B cell (primary cell): ENCODE data around the gene TENM3. TPM values are rescaled to one million over a fixed set of nuclear protein-coding genes. Genes with fewer than 3 reads are reported as not detected.

ENCODE experiments used
- ATAC-seq: fragments of 200-7000 bp; cut with Tn5 transposase; one replicate; pipeline ENCODE4 v1.10.0; 2021; ENCODE audit warnings: low read depth, mild to moderate bottlenecking, moderate number of reproducible peaks, moderate library complexity
- CTCF ChIA-PET: fragments of 350-600 bp; sonication (Branson Sonifier 250); formaldehyde crosslinking; loops from one replicate; lab custom pipeline; 2021; ENCODE audit warnings: antibody characterized with exemption, inconsistent platforms; lab: Charles Lee
- POLR2A ChIA-PET: fragments of 350-600 bp; sonication (Branson Sonifier 250); formaldehyde crosslinking; loops from one replicate; lab custom pipeline; 2021; ENCODE audit warnings: antibody characterized with exemption; lab: Charles Lee
- DNase-seq: peaks from one replicate; pipeline ENCODE4 v3.0.0; 2013
- H2AFZ ChIP-seq: 2 replicates; pipeline ENCODE4 v1.6.1; 2012; ENCODE audit warnings: mild to moderate bottlenecking, low read depth, low read length; ENCODE audit not compliant: insufficient read depth, poor library complexity, severe bottlenecking
- H3K27ac ChIP-seq, 2 donors: 1 replicate in 1 of 2; 2 replicates in 1 of 2; pipeline ENCODE4 v1.5.1; 2012 to 2013; ENCODE audit warnings: low read length in 2 of 2, mild to moderate bottlenecking in 2 of 2, moderate library complexity in 1 of 2
- H3K27me3 ChIP-seq, 4 experiments: fragments of 200-600 bp in 1 of 4; sonication (generic) in 1 of 4; replicated peaks in 1 of 4; 1 replicate in 2 of 4; 2 replicates in 2 of 4; pipeline versions ENCODE4 v1.6.1 to v1.7.0; 2013 to 2016; ENCODE audit warnings: low read length in 3 of 4, mild to moderate bottlenecking in 2 of 4, mixed read lengths in 1 of 4, moderate library complexity in 1 of 4; ENCODE audit not compliant: insufficient read depth in 4 of 4, control insufficient read depth in 3 of 4; ENCODE audit errors: control extremely low read depth in 1 of 4
- H3K36me3 ChIP-seq, 2 experiments: replicated peaks in 1 of 2; 1 replicate in 1 of 2; 2 replicates in 1 of 2; pipeline versions ENCODE4 v1.6.1 to v1.7.1; 2013; ENCODE audit warnings: low read length in 1 of 2; ENCODE audit not compliant: insufficient read depth in 2 of 2, control insufficient read depth in 1 of 2; ENCODE audit errors: control extremely low read depth in 1 of 2, extremely low read depth in 1 of 2
- H3K4me1 ChIP-seq, 2 donors: fragments of 200-600 bp in 1 of 2; sonication (generic) in 1 of 2; 1 replicate in 1 of 2; 2 replicates in 1 of 2; pipeline versions ENCODE4 v1.5.1 to v1.6.1; 2013 to 2017; ENCODE audit warnings: low read length in 2 of 2; ENCODE audit not compliant: control insufficient read depth in 2 of 2, insufficient read depth in 2 of 2
- H3K4me2 ChIP-seq: replicated peaks from 2 replicates; pipeline ENCODE3; 2012; ENCODE audit warnings: mild to moderate bottlenecking, low read depth, low read length; ENCODE audit not compliant: poor library complexity, severe bottlenecking
- H3K4me3 ChIP-seq, 5 experiments: fragments of 200-600 bp in 1 of 5; sonication (generic) in 1 of 5; 1 replicate in 3 of 5; 2 replicates in 2 of 5; pipeline versions ENCODE4 v1.5.1 to v1.7.0; 2011 to 2016; ENCODE audit warnings: low read length in 4 of 5, mild to moderate bottlenecking in 4 of 5, low read depth in 2 of 5, control low read depth in 1 of 5, moderate library complexity in 1 of 5; ENCODE audit not compliant: insufficient read depth in 1 of 5; ENCODE audit errors: control extremely low read depth in 1 of 5, extremely low read depth in 1 of 5
- H3K79me2 ChIP-seq: fragments of 200-600 bp; sonication (generic); one replicate; pipeline ENCODE4 v1.6.0; 2016; ENCODE audit warnings: low read length; ENCODE audit not compliant: control insufficient read depth, insufficient read depth
- H3K9ac ChIP-seq: fragments of 200-600 bp; sonication (generic); 2 replicates; pipeline ENCODE4 v1.6.1; 2017; ENCODE audit warnings: mild to moderate bottlenecking, low read length, moderate library complexity
- H3K9me3 ChIP-seq, 3 donors: one replicate each; pipeline versions ENCODE4 v1.6.1 to v1.7.1; 2013; ENCODE audit warnings: low read length in 2 of 3; ENCODE audit not compliant: control insufficient read depth in 2 of 3, insufficient read depth in 1 of 3; ENCODE audit errors: control extremely low read depth in 1 of 3
- H4K20me1 ChIP-seq: 2 replicates; pipeline ENCODE4 v1.6.0; 2012; ENCODE audit warnings: mild to moderate bottlenecking, low read length; ENCODE audit not compliant: insufficient read depth, control insufficient read depth, poor library complexity, severe bottlenecking
- H3K27ac Mint-ChIP-seq: one replicate; pipeline ENCODE4 v1.8.0; 2021; ENCODE audit warnings: mixed read lengths
- H3K27me3 Mint-ChIP-seq: one replicate; pipeline ENCODE4 v1.8.0; 2021; ENCODE audit warnings: mixed read lengths
- H3K4me1 Mint-ChIP-seq: one replicate; pipeline ENCODE4 v1.8.0; 2021; ENCODE audit warnings: mixed read lengths
- H3K4me3 Mint-ChIP-seq: one replicate; pipeline ENCODE4 v1.8.0; 2021; ENCODE audit warnings: mixed read lengths
- H3K9me3 Mint-ChIP-seq: one replicate; pipeline ENCODE4 v1.8.0; 2022; ENCODE audit warnings: mixed read lengths; ENCODE audit not compliant: insufficient read depth
- EZH2 ChIP-seq: IDR thresholded peaks from 2 replicates; pipeline ENCODE4 v1.6.1; 2012; ENCODE audit warnings: borderline replicate concordance, low read depth, mild to moderate bottlenecking, moderate library complexity, low read length; ENCODE audit not compliant: insufficient read depth, poor library complexity, severe bottlenecking
- WGBS: methylation state at CpG from one replicate; pipeline ENCODE4 v1.1.5; 2013; ENCODE audit warnings: missing lambda C conversion rate; ENCODE audit not compliant: insufficient coverage; 5-methylcytosine and 5-hydroxymethylcytosine counted together
- intact Hi-C: fragments of 100-400 bp; cut with micrococcal nuclease; formaldehyde crosslinking; loops from one replicate; pipeline ENCODE4 v1.10.0; 2022
- polyA plus RNA-seq: library from polyadenylated mRNA; depleted of rRNA; stranded (reverse); fragments of >200 nt; gene quantifications from 2 replicates; pipeline ENCODE4 v1.2.3, GENCODE V29; 2012
- total RNA-seq, 2 donors: library from RNA; stranded (reverse); fragments of 120-200 nt in 1 of 2; gene quantifications; 1 replicate in 1 of 2; 2 replicates in 1 of 2; pipeline versions ENCODE4 v1.2.3 to v1.2.4, GENCODE V29; 2013 to 2022
- TF ChIP-seq, protein P1 (sequence below): fragments of 200-600 bp; IDR thresholded peaks from one replicate; pipeline ENCODE4 v1.8.0; 2022; ENCODE audit warnings: antibody characterized with exemption, mild to moderate bottlenecking

The TENM3 gene
- total and polyA plus RNA-seq, 2 donors (not counting 1 experiment from before 2014, with no cell fraction given): not detected

DNA sequence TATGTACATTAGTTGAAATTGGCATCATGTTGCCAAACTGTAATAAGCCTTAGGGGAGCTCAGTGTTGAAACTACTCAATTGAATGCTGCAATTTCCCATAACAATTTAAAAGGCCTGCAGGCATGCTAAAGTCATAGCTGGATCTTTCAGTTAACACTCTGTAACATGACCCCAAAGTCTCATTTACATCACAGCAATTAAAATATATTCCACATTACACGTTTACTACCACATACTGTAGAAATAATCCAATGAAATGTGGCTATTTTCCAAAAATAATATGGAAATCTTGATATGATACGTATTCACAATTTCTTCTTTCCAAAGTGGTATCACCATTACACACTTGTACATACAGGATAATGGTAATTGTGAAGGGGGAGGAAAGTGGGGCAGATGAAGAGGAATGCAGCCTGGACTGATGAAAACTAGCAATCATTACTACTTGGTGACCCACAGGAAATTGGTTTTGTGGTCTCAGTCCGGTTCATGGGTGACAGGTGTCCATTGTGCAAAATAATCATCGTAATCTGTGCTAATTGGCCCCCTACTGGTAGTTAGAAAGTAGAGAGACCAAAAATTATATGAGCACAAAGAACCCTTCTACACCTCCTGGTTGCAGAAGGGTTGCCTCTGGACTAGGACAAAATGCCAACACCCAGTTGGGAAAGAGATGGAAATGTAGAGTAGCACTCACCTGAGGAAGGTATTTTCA lies 63.7 kb downstream of the TENM3 start:
- CTCF ChIA-PET: no interaction called here
- no peak overlapping the region for H3K4me3 Mint-ChIP-seq
- Histone ChIP-seq H2AFZ (no peak overlapping the region), H3K36me3 (no peaks in the 10 kb centered on the region), H3K9me3 (peaks cover 0 to 8% (median 0%) of the 10 kb centered on the region in 3 donors), H3K4me2 (no peak overlapping the region), H3K4me3 (no peak overlapping the region), H3K27ac (no peak overlapping the region), H3K79me2 (no peaks in the 10 kb centered on the region), H3K9ac (no peak overlapping the region), H3K4me1 (no peaks in the 10 kb centered on the region), H4K20me1 (no peaks in the 10 kb centered on the region), H3K27me3 (no peaks in the 10 kb centered on the region)
- DNase-seq (no peak), ATAC-seq (no peak)
- intact Hi-C loops: no loop called here
- whole genome bisulfite sequencing: no CpG with 5 or more reads among the region's 4 CpGs
- H3K9me3 Mint-ChIP-seq: no peaks in the 10 kb centered on the region
- POLR2A ChIA-PET: no interaction called here
- TF ChIP-seq, protein P1, sequence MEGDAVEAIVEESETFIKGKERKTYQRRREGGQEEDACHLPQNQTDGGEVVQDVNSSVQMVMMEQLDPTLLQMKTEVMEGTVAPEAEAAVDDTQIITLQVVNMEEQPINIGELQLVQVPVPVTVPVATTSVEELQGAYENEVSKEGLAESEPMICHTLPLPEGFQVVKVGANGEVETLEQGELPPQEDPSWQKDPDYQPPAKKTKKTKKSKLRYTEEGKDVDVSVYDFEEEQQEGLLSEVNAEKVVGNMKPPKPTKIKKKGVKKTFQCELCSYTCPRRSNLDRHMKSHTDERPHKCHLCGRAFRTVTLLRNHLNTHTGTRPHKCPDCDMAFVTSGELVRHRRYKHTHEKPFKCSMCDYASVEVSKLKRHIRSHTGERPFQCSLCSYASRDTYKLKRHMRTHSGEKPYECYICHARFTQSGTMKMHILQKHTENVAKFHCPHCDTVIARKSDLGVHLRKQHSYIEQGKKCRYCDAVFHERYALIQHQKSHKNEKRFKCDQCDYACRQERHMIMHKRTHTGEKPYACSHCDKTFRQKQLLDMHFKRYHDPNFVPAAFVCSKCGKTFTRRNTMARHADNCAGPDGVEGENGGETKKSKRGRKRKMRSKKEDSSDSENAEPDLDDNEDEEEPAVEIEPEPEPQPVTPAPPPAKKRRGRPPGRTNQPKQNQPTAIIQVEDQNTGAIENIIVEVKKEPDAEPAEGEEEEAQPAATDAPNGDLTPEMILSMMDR: no peak
- no peak for TF ChIP-seq EZH2
- no peaks in the 10 kb centered on the region for H3K4me1 Mint-ChIP-seq
- H3K27ac Mint-ChIP-seq: no peak overlapping the region
- H3K27me3 Mint-ChIP-seq: no peaks in the 10 kb centered on the region

DNA sequence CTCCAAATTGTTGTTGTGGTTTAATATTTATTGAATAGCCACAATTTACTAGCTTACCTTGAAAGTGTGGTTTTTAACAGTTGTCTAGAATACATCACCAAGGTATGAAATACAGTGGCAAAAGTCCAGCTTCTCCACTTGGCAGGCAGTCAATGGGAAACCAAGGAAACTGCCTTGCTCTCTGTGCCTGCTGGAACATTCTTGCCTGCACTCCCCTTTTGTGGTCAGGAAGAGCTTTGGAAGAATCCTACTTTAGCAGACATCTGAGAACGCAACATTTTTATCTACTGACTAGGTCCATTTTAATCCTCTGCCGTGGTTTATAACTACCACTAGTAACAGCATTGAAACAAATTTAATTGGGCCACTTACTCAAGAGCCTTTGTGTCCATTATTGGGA lies 64.5 kb downstream of the TENM3 start:
- 100% methylated on average over 1 of the region's 2 CpGs for WGBS
- no peak overlapping the region for H3K9ac ChIP-seq
- H3K4me2 ChIP-seq: no peak overlapping the region
- no peak overlapping the region for H3K27ac ChIP-seq
- intact Hi-C loops: no loop called here
- peaks cover 0 to 8% (median 2%) of the 10 kb centered on the region in 3 donors for H3K9me3 ChIP-seq
- no peaks in the 10 kb centered on the region for H3K9me3 Mint-ChIP-seq
- no peak for TF ChIP-seq EZH2
- TF ChIP-seq, protein P1: no peak
- POLR2A ChIA-PET: no interaction called here
- DNase-seq (no peak), ATAC-seq (no peak)
- H3K4me1 Mint-ChIP-seq: no peaks in the 10 kb centered on the region
- H3K27me3 Mint-ChIP-seq: no peaks in the 10 kb centered on the region
- H3K4me1 ChIP-seq: no peaks in the 10 kb centered on the region
- H3K79me2 ChIP-seq: no peaks in the 10 kb centered on the region
- H3K4me3 Mint-ChIP-seq: no peak overlapping the region
- no peak overlapping the region for H2AFZ ChIP-seq
- no peaks in the 10 kb centered on the region for H3K27me3 ChIP-seq
- H3K36me3 ChIP-seq: no peaks in the 10 kb centered on the region
- H3K4me3 ChIP-seq: no peak overlapping the region
- H3K27ac Mint-ChIP-seq: no peak overlapping the region
- CTCF ChIA-PET: no interaction called here
- no peaks in the 10 kb centered on the region for H4K20me1 ChIP-seq
